ENCODE measurements around the gene ZNF202. TPM values are rescaled to one million over a fixed set of nuclear protein-coding genes. Genes with fewer than 3 reads are reported as not detected.

ZNF202 gene
- total RNA-seq, 1 donor from 2014 or later: 27.5 TPM

GRCh38 chr11:123695231-123695630 is 46.2 kb downstream of the ZNF202 start:
- DNase-seq (ENCODE audit: low spot score): no peak
- peaks cover 23% of the 10 kb centered on the region for H3K27me3 Mint-ChIP-seq (ENCODE audit: insufficient read depth)
- peaks cover 4% of the 10 kb centered on the region for H3K4me1 Mint-ChIP-seq (ENCODE audit: low read depth)
- no peak overlapping the region for H3K27ac Mint-ChIP-seq
- H3K36me3 Mint-ChIP-seq (ENCODE audit: low read depth): no peaks in the 10 kb centered on the region
- intact Hi-C loops (cut with micrococcal nuclease): no loop called here
- no peaks in the 10 kb centered on the region for H3K9me3 Mint-ChIP-seq
- H3K4me3 Mint-ChIP-seq: no peak overlapping the region

GRCh38 chr11:123694551-123694950 is 46.9 kb downstream of the ZNF202 start:
- DNase-seq (ENCODE audit: low spot score): no peak
- Mint-ChIP-seq H3K27ac (no peak overlapping the region), H3K27me3 (ENCODE audit: insufficient read depth) (peaks cover 23% of the 10 kb centered on the region), H3K36me3 (ENCODE audit: low read depth) (no peaks in the 10 kb centered on the region), H3K9me3 (no peaks in the 10 kb centered on the region), H3K4me3 (no peak overlapping the region), H3K4me1 (ENCODE audit: low read depth) (peaks cover 5% of the 10 kb centered on the region)
- intact Hi-C loops (cut with micrococcal nuclease): no loop called here

- peaks cover 5% of the 10 kb centered on the region for H3K4me1 Mint-ChIP-seq (ENCODE audit: low read depth)
- H3K36me3 Mint-ChIP-seq (ENCODE audit: low read depth): no peaks in the 10 kb centered on the region
- no peak for DNase-seq (ENCODE audit: low spot score)
- H3K27ac Mint-ChIP-seq: no peak overlapping the region
- intact Hi-C loops (cut with micrococcal nuclease): no loop called here
- H3K27me3 Mint-ChIP-seq (ENCODE audit: insufficient read depth): peaks cover 22% of the 10 kb centered on the region
- no peaks in the 10 kb centered on the region for H3K9me3 Mint-ChIP-seq
- H3K4me3 Mint-ChIP-seq: no peak overlapping the region
Observed at GRCh38 chr11:123692961-123693360, 48.5 kb downstream of the ZNF202 start.

GRCh38 chr11:123690485-123690884 is 51.0 kb downstream of the ZNF202 start:
- no peaks in the 10 kb centered on the region for H3K9me3 Mint-ChIP-seq
- intact Hi-C loops (cut with micrococcal nuclease): no loop called here

GRCh38 chr11:123684601-123685000 is 56.9 kb downstream of the ZNF202 start:
- Mint-ChIP-seq H3K9me3 (no peaks in the 10 kb centered on the region), H3K4me1 (ENCODE audit: low read depth) (no peaks in the 10 kb centered on the region), H3K36me3 (ENCODE audit: low read depth) (no peaks in the 10 kb centered on the region), H3K27me3 (ENCODE audit: insufficient read depth) (peaks cover 12% of the 10 kb centered on the region), H3K4me3 (no peak overlapping the region), H3K27ac (no peak overlapping the region)
- intact Hi-C loops (cut with micrococcal nuclease): no loop called here
- DNase-seq (ENCODE audit: low spot score): no peak

More at GRCh38 chr11:123690485-123690884, 51.0 kb downstream of the ZNF202 start:
- H3K27me3 Mint-ChIP-seq (ENCODE audit: insufficient read depth): peaks cover 18% of the 10 kb centered on the region
- DNase-seq (ENCODE audit: low spot score): no peak
- no peak overlapping the region for H3K4me3 Mint-ChIP-seq
- H3K36me3 Mint-ChIP-seq (ENCODE audit: low read depth): no peaks in the 10 kb centered on the region
- H3K4me1 Mint-ChIP-seq (ENCODE audit: low read depth): peaks cover 5% of the 10 kb centered on the region
- H3K27ac Mint-ChIP-seq: no peak overlapping the region

- H3K9me3 Mint-ChIP-seq: no peaks in the 10 kb centered on the region
- no peak overlapping the region for H3K4me3 Mint-ChIP-seq
- DNase-seq (ENCODE audit: low spot score): no peak
- no peaks in the 10 kb centered on the region for H3K4me1 Mint-ChIP-seq (ENCODE audit: low read depth)
- H3K27me3 Mint-ChIP-seq (ENCODE audit: insufficient read depth): peaks cover 9% of the 10 kb centered on the region
- intact Hi-C loops (cut with micrococcal nuclease): no loop called here
- H3K27ac Mint-ChIP-seq: no peak overlapping the region
- no peaks in the 10 kb centered on the region for H3K36me3 Mint-ChIP-seq (ENCODE audit: low read depth)
Observed at GRCh38 chr11:123683428-123684170, 57.9 kb downstream of the ZNF202 start.

- H3K4me3 Mint-ChIP-seq: no peak overlapping the region
- no peaks in the 10 kb centered on the region for H3K36me3 Mint-ChIP-seq (ENCODE audit: low read depth)
- H3K9me3 Mint-ChIP-seq: no peaks in the 10 kb centered on the region
- DNase-seq (ENCODE audit: low spot score): no peak
- no peaks in the 10 kb centered on the region for H3K4me1 Mint-ChIP-seq (ENCODE audit: low read depth)
- H3K27ac Mint-ChIP-seq: no peak overlapping the region
- intact Hi-C loops (cut with micrococcal nuclease): no loop called here
- H3K27me3 Mint-ChIP-seq (ENCODE audit: insufficient read depth): peaks cover 5% of the 10 kb centered on the region
Observed at GRCh38 chr11:123682696-123683410, 58.6 kb downstream of the ZNF202 start.

GRCh38 chr11:123681030-123681429 is 60.4 kb downstream of the ZNF202 start:
- intact Hi-C loops (cut with micrococcal nuclease): no loop called here
- H3K4me1 Mint-ChIP-seq (ENCODE audit: low read depth): no peaks in the 10 kb centered on the region
- H3K4me3 Mint-ChIP-seq: no peak overlapping the region
- H3K9me3 Mint-ChIP-seq: no peaks in the 10 kb centered on the region
- no peak for DNase-seq (ENCODE audit: low spot score)
- H3K36me3 Mint-ChIP-seq (ENCODE audit: low read depth): no peaks in the 10 kb centered on the region
- H3K27ac Mint-ChIP-seq: no peak overlapping the region
- peaks cover 5% of the 10 kb centered on the region for H3K27me3 Mint-ChIP-seq (ENCODE audit: insufficient read depth)

GRCh38 chr11:123678246-123678645 is 63.2 kb downstream of the ZNF202 start:
- no peak overlapping the region for H3K4me3 Mint-ChIP-seq
- no peaks in the 10 kb centered on the region for H3K4me1 Mint-ChIP-seq (ENCODE audit: low read depth)
- intact Hi-C loops (cut with micrococcal nuclease): no loop called here
- DNase-seq (ENCODE audit: low spot score): no peak
- H3K27me3 Mint-ChIP-seq (ENCODE audit: insufficient read depth): peaks cover 11% of the 10 kb centered on the region
- H3K36me3 Mint-ChIP-seq (ENCODE audit: low read depth): no peaks in the 10 kb centered on the region
- no peak overlapping the region for H3K27ac Mint-ChIP-seq
- H3K9me3 Mint-ChIP-seq: no peaks in the 10 kb centered on the region

GRCh38 chr11:123677510-123677909 is 64.0 kb downstream of the ZNF202 start:
- no peaks in the 10 kb centered on the region for H3K36me3 Mint-ChIP-seq (ENCODE audit: low read depth)
- no peak overlapping the region for H3K27ac Mint-ChIP-seq
- no peak overlapping the region for H3K4me3 Mint-ChIP-seq
- H3K27me3 Mint-ChIP-seq (ENCODE audit: insufficient read depth): peaks cover 7% of the 10 kb centered on the region
- intact Hi-C loops (cut with micrococcal nuclease): no loop called here
- DNase-seq (ENCODE audit: low spot score): no peak
- no peaks in the 10 kb centered on the region for H3K4me1 Mint-ChIP-seq (ENCODE audit: low read depth)
- H3K9me3 Mint-ChIP-seq: no peaks in the 10 kb centered on the region

GRCh38 chr11:123674297-123674696 is 67.2 kb downstream of the ZNF202 start:
- H3K27me3 Mint-ChIP-seq (ENCODE audit: insufficient read depth): peaks cover 7% of the 10 kb centered on the region
- intact Hi-C loops (cut with micrococcal nuclease): no loop called here
- no peak for DNase-seq (ENCODE audit: low spot score)
- H3K4me1 Mint-ChIP-seq (ENCODE audit: low read depth): no peaks in the 10 kb centered on the region
- no peak overlapping the region for H3K27ac Mint-ChIP-seq
- H3K9me3 Mint-ChIP-seq: no peaks in the 10 kb centered on the region
- H3K4me3 Mint-ChIP-seq: no peak overlapping the region
- H3K36me3 Mint-ChIP-seq (ENCODE audit: low read depth): no peaks in the 10 kb centered on the region
